ENCODE measurements around the gene IDE.
"Not testable (repeated sequence)": the region's sequence is repeated elsewhere in the genome, so short reads cannot be mapped to it uniquely, and the experiment has no call there.

IDE gene

GRCh38 chr10:92573798-92574547, at the start of gene IDE:
IDE (minus strand) TSS chr10:92574093; CDS start chr10:92574019, 74 bp downstream.
- DNase-seq = peak; percentile 53

- DNase-seq = no peak
Observed at GRCh38 chr10:92619368-92619767, 45.5 kb upstream of the IDE start.

DNA sequence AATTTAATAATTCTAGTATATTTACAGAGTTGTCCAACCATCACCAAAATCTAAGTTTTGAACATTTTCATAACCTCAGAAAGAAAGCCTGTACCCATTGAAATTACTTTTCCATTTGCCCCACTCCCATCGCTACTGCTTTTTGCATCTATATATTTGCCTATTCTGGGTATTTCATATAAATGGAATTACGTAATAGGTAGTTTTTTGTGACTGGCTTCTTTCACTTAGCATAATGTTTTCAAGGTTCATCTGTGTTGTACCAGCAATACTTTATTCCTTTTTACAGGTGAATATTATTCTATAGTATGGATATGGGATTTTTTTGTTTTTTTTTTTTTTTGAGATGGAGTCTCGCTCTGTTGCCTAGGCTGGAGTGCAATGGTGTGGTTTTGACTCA, 41.6 kb upstream of the IDE start:
- DNase-seq = no peak

DNA sequence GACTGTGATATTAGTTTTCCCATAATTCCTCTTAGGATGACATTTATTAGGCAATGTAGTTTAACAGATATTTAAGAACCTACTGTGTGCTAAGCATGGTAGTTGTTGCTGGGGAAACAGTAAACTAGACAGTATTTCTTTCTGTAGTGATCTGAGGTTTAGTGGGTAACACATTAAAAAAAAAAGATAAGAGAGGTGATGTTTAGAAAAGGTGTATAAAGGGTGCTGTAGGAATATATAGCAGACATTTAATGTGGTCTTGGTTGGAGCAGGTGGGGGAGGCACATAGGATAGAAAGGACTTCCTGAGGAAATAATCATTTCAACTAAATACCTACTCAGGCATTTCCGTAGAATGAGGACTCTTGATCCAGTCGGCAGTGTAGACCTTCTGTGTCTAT, 30.9 kb upstream of the IDE start:
- DNase-seq = no peak

- DNase-seq = no peak
Observed at GRCh38 chr10:92598321-92598720, 24.4 kb upstream of the IDE start.

DNA sequence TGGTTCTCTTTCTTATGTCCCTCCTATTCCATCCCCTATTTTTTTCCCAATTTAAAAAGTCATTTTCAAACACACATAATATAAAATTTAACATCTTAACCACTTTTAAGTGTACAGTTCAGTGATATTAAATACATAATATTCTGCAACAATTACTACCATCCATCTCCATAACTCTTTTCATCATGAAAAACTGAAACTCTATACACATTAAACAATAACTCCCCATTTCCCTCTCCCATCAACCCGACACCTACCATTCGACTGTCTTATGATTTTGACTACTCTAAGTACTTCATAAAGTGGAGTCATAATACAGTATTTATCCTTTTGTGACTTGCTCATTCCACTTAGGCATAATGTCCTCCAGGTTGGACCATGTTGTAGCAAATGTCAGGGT, 21.6 kb upstream of the IDE start:
- DNase-seq = no peak

DNA sequence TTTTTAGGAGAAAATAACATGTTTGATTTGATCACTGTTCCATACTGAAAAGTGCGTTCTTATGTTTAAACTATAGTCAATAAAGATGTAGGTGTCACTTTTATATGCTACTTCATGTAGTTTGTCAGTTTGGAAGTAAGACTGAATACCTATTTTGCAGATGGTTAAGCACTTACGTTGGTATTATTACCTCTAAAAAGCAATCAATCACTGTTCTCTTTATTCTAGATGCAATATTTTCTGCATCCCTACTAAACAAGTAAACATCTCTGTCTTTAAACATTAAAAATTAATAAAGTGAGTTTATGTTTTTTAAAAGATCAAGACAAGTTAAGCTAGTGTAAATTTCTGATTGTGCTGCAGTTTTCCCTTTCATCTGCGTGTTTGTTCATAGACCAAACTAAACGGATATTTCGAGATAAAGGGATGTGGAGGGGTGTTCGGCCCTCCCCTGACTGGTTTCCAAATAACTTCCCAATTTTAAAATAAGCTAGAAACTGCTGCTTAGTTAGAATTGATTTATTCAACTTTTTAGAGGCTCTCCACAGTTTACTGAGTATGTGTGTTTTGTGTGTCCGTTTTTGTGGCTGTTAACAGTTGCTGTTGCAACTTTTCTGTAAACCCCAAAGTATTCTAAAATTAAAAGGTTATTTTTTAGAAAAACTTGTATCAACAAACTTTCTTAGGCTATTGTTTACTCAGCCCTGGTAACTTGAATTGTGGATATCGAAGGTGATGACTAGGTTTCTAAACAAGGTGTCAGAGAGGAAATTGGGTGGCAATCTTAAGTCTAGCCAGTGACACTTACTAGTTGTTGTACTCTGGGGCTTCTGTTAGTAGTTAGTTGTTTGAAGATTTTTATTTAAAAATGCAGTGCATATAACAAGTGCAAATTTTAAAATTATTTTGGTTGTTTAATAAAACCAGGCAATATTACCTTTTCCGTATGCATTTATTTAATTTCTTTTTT, 20.0 kb upstream of the IDE start:
- DNase-seq = no peak

DNA sequence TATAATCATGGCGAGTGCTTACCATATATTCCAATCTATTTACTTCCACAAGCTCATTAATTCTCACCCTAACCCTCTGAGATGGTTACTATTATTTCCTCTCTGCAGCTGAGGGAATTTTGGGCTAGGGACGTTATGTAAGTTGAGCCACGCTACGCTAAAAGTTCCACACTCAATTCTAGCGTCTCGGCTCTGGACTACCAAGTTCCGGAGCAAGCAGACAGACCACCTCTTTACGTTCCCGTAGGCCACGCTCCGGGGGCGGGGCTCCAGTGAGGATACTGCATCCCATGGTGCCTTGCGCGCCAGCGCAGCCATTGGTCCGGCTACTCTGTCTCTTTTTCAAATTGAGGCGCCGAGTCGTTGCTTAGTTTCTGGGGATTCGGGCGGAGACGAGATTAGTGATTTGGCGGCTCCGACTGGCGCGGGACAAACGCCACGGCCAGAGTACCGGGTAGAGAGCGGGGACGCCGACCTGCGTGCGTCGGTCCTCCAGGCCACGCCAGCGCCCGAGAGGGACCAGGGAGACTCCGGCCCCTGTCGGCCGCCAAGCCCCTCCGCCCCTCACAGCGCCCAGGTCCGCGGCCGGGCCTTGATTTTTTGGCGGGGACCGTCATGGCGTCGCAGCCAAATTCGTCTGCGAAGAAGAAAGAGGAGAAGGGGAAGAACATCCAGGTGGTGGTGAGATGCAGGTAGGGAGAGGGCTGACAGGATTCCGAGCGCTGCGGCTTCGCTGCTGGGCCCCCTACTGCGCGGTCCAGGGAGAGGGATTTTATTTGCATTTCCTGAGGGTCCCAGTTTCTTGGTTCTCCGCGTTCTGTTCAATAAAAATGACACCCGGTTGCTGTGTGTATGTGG, 19.1 kb upstream of the IDE start, which contains the start of gene KIF11:
Gene KIF11 (plus strand): TSS at position 370 of the 858 bp plus-strand sequence. CDS start 246 bp downstream, at position 616.
- DNase-seq = peak; percentile 91

DNA sequence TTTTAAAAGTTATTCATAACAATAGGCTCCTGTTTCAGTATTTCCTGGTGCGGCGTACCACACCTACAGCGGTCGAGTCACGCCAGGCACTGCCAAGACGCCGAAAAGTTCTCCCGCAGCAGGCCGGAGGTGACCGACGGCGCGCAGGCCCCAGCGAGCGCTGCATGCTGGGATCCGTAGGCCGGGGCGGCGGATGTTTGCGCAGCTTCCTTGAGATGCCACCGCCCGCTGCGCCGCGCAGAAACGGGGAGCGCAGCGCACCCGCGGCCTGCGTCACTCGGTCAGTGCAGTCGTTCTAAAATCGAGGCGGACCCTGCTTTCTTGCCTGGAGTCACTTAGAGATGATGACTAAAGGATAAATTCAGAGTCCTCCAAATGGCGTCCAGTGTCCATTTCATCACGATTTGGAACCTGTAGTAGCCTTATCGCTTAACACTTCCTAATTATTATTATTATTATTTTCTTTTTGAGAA, 17.7 kb upstream of the IDE start:
- peak; percentile 84 for DNase-seq

DNA sequence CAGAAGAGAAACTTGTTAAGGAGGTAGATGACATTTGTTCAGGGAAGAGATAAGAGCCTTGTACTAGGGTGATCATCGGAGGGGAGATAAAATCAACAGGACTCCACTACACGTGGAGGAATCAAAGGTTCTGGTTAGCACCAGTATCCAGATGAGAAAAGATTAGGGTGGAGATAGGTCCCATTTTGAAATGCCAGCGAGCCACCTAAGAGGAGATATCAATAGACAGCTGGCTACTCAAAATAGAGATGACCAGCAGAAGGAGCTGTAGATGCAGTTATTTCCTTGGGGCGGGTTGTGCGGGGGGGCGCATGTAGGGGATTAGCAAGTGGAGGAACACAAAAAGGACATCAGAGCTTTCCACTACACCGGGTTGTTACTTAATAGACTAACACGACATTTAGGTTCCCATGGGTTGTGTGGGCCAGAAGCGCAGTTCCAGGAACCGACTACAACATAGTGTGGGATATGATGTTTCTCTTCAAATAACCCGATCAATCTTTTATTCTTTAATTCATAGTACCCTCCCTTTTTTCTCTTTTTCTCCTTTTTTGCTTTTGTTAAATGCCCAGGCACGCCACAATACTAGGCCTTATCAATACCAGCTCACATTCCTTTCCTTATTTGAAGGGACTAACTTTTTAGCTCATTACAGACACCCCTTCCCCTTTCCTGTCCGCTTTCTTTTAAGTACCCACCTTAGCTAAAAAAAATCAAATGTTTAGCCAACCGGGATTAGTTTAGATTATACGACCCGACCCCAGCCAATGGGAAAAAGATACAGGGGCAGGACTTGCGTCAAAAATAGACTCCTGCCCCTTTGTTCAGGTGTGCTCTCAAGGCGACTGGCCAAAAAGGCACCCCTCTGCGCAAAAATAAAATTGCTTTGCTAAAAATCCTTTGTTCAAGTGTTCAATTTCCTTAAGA, 17.0 kb upstream of the IDE start:
- DNase-seq = no peak

DNA sequence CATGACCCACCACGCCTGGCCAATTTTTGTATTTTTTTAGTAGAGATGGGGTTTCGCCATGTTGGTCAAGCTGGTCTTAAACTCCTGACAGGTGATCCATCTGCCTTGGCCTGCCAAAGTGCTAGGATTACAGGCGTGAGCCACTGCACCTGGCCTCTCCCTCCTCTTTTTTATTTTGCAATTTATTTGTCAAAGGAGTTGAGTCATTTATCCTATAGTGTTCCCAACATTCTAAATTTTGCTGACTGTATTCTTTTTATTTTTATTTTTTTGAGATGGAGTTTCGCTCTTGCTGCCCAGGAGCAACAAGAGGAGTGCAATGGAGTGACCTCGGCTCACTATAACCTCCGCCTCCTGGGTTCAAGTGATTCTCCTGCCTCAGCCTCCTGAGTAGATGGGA, 8.5 kb upstream of the IDE start:
- not testable (repeated sequence) for DNase-seq

DNA sequence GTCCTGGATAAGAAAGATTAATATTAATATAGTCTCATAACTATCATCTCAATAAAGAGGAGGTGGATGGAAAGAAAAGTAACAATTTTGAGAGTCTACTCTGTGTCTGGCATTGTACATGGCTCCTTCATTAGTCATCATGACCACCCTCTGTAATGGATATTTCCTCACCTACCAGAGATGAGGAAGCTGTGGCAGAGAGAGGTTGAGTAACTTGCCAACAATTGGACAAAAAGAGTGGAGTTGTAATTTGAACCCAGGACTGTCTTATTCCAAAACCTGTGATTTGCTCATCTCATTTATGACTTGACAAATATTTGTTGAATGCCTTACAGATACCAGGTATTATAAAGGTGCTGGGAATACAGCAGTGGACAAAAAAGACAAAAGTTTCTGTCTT, 2.1 kb upstream of the IDE start:
- DNase-seq = no peak

- DNase-seq = peak; percentile 28
Observed at GRCh38 chr10:92574548-92575261, 812 bp upstream of the IDE start.

GRCh38 chr10:92573091-92573797, 649 bp downstream of the IDE start:
- no peak for DNase-seq

DNA sequence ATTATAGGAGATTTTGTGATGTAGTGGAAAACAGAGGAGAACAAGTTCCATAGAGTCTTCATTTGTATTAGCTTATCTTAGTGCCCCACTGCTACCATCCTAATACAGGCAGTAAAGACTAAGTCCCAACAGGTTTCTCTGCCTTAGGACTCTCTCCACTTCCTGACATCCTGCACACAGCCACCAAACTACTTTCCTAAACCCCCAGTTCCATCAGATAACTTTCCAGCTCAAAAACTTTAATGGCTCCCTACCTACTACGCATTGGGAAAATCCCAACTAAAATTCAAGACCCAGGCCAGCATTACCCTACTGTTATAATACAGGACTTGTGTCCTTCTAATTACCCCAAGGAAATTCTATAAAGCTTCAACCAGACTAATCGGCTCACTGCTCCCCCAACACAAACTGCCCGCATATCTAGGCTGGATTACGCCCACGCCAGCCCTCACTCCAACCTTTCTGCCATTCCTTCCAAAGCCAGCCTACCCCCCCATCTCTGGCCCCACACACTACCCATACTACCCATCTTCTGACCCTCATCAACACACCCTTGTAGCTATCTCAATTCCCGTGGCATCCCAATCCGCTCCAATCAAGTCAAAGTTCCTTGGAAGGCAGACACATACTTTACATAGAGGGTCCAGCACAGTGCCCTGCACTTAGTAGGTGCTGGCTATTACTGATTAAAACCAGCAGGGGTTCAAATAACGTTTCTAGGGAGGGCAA, 1.4 kb downstream of the IDE start:
- no peak for DNase-seq

- no peak for DNase-seq
Observed at GRCh38 chr10:92571649-92572048, 2.2 kb downstream of the IDE start.

DNA sequence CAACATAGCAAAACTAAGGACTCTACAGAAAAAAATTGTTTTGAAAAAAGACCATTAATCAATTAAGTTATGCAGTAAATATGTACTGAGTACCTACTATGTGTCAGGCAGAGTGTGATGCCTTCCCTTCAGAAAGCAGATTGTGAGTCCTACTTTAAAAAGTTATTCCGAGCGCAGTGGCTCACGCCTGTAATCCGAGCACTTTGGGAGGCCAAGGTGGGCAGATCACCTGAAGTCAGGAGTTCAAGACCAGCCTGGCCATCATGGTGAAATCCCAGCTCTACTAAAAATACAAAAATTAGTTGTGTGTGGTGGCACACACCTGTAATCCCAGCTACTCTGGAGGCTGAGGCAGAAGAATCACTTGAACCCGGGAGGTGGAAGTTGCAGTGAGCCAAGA, 4.2 kb downstream of the IDE start:
- not testable (repeated sequence) for DNase-seq

DNA sequence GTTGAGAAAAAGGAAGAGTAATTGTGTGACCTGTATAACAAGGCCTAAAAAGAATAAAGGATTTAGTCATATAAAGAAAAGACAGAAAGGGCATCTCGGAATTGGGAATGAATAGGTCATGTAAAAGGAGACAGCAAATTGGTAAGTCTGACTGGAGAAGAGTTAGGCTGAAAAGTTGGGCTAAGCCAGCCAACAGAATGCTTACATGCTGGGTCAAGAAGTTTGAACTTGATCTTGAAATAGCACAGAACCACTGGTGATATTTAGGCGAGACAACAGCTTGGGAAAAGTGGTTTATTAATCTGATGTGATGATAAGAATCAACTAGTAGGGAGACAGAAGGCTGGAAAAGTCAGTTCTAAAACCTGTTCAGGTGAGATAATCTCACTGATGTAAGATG, 4.8 kb downstream of the IDE start:
- no peak for DNase-seq

GRCh38 chr10:92567952-92568600, 5.8 kb downstream of the IDE start:
- DNase-seq = no peak

All from NCI-H1105 (cell line).